GM19023 (cell line): Measurements from ENCODE around the gene SNRNP48.
A peak's percentile ranks its signal among the peaks of the same experiment; 100 is the strongest.

Experiments
- ATAC-seq: cut with Tn5 transposase; IDR thresholded peaks from one replicate; pipeline ENCODE4 v1.9.1; 2021; ENCODE audit warnings: mild to moderate bottlenecking, moderate library complexity; ENCODE audit not compliant: unreplicated experiment

Gene SNRNP48

DNA sequence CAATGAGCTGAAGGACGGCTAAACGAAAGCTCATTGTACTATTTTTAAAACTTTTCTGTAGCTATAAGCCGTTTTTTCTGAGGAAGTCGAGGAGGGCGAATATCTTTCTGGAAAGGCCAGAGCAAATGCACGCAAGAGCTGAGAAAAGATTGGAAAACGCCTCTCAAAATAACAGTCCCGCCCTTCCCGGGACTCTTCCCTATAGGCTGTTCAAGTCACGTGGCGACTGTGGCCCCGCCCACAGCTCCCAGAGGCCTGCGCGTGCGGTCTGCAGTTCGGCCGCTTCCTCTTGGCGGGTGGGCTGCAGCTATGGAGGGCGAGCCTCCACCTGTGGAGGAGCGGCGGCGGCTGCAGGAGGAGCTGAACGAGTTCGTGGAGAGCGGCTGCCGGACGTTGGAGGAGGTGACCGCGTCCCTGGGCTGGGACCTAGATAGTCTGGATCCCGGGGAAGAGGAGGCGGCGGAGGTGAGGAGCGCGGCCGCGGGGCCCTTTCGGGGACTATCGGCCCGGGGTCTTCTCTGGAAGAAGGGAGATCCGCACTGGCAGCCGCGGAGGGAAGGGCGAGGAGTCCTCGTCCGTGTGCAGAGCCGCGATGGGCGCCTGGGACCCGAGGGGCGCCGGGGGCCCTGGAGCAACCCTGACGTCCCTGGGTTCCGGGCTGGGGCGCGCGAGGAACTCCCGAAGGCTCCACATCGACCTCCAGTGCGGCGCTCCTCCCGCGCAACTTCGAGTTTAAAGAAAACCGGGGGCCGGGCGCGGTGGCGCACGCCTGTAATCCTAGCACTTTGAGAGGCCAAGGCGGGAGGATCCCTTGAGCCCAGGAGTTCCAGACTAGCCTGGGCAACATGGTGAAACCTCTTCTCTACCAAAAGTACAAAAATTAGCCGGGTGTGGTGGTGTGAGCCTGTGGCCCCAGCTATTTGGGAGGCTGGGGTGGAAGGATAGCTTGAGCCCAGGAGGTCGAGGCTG, at the start of gene SNRNP48:
SNRNP48 (plus strand) TSS at position 250 of the 969 bp plus-strand sequence; CDS start at position 310, 60 bp downstream.
- peak; percentile 99 for ATAC-seq

- ATAC-seq = no peak
These were observed 49.4 kb upstream of the SNRNP48 start for GRCh38 chr6:7540595-7540994.

- ATAC-seq = no peak
These were observed 48.6 kb upstream of the SNRNP48 start, which contains the start of gene DSP for GRCh38 chr6:7541175-7542064. DSP (plus strand) TSS chr6:7541671; CDS start chr6:7541916, 245 bp downstream.

DNA sequence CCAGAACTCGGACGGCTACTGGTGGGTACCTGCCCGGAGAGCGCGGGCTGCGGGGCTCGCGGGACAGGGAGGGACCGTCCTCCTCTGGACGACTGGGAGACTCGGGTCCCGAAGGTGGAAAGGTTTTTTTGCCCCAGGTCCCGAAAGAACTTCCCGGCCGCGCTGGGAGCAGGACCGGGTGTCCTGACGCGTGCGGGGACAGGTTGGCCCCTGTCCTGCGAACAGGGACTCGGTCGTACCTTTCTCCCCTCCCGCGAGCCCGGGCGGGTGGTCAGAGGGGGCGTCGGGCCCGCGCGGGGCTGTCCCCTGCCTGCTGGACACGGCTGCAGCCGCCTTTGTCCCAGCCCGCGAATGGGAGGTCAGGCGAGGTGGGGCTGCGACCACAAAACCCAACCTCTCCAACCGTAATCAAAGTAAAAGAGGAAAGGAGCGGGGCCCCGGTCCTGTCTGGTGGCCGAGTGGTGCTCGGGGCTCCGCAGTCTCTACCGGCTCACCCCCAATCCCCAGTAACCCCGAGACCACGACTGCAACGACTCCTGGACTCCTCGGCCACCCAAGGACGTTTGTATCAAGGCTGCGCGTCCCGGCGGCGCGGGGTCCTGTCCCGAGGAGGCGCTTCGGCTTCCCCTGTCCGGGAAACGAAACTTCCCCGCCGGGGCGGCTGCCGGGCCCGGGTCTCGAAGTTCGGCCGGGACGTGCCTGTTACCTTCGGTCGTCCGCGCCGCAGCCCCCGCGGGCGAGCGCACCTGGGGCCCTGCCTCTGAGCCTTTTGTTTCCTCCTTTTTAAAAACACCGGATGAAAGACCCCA, 47.7 kb upstream of the SNRNP48 start:
- no peak for ATAC-seq

DNA sequence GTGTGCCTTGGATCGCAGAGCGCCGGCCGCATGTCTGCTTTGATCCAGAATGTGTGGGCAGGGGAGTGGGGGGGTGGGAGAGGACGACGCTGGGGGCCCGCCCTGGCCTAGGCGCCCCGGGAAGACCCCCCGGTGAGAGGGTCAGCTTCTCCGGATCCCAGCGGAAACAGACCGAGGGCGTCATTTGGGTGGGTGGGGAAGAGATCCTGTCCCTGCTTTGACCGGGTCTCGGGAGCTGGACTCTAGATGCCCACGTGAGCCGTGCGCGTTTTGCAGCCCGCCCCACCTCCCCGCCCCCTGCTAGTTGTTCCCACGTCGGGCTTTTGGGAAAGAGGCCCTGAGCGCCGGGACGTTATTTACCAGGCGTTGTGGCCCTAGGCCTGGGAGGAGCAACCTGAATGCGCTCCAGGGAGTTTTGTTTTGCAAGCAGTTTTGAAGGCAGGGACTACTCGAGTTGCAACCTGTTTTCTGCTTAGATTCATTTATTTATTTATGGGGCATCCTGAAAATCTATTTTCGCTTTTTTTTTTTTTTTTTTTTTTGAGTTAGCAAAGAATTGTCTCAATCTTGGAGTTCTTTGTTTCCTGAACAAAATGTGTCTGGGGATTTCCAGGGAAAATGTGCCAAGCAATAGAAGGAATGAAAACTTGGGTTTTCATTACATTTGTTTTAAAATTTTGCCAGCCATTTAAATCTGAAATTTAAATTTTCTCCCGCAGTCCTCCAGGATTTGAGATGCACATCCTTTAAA, 46.9 kb upstream of the SNRNP48 start:
- no peak for ATAC-seq

DNA sequence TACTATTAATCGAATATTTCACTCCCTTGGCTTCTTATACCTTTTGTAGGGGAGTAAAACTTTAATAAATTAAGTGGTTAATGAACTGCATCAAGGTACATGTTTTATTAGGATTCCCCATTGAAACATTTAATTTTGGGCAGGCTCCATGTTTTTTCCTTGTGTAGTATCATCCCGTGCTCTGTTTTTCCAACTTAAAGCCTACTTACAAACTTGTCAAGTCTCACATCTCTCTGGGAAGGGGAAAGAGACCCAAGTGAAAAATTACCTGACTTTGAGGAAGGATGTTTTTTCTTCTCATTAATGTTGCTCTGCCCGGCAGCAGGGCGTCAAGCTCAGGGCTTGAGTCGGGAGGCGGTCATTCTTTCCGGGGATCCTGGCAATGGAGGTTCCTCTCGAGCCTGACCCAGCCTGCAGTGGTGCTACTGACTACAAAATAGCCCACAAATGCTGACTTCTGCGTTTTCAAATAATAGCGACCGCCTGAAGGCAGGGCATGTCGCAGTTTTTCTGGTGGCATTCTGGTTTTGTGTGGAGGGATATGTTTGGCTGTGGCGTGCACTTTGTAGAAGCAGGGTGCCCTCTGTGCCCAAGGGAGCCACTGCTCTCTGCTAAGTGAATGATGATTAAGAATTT, 46.1 kb upstream of the SNRNP48 start:
- no peak for ATAC-seq

- ATAC-seq = no peak
These were observed 45.4 kb upstream of the SNRNP48 start for GRCh38 chr6:7544597-7544996.

GRCh38 chr6:7545316-7546019, 44.5 kb upstream of the SNRNP48 start:
- ATAC-seq = no peak

GRCh38 chr6:7546020-7546369, 44.0 kb upstream of the SNRNP48 start:
- no peak for ATAC-seq

GRCh38 chr6:7546383-7546782, 43.6 kb upstream of the SNRNP48 start:
- ATAC-seq = no peak

GRCh38 chr6:7546896-7547295, 43.1 kb upstream of the SNRNP48 start:
- no peak for ATAC-seq

DNA sequence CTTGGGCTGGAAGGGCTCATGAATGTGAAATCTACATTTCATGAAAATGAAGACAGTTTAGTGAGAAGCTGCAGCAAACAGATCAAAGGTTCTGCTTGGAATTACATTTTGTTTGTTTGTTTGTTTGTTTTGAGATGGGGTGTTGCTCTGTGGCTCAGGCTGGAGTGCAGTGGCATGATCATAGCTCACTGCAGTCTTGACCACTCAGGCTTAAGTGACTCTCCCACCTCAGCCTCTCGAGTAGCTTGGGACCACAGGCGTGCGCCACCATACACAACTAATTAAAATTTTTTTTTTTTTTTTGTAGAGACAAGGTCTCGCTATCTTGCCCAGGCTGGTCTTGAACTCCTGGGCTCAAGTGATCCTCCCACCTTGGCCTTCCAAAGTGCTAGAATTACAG, 42.7 kb upstream of the SNRNP48 start:
- no peak for ATAC-seq

- no peak for ATAC-seq
These were observed 39.6 kb upstream of the SNRNP48 start for GRCh38 chr6:7550433-7550801.

DNA sequence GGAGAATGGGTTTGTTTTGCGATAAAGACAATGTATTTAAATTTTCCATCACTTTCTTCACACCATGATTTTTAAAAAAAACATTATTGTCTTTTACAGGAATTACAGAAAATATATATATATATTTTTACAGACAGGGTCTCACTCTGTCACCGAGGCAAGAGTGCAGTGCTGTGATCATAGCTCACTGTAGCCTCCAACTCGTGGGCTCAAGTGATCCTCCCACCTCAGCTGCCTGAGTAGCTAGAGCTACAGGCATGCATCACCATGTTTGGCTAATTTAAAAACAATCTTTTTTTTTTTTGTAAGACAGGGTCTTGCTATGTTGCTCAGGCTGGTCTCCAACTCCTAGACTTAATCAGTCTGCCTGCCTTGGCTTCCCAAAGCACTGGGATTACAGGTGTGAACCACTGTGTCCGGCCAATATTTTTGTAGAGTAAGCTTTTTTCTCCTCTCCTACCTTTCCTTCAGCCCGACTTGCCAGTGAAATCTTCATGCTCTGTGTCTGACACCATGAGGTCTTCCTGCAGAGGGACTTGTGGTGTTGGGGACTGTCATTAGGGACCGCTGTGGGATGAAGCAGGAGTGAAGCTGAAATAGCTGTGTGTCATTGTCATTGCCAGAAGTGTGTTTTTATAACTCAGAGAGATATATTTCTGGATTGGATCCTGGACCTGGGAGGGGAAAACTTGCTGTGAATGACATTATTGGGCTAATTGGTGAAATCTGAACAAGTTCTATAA, 35.3 kb upstream of the SNRNP48 start:
- ATAC-seq = no peak

DNA sequence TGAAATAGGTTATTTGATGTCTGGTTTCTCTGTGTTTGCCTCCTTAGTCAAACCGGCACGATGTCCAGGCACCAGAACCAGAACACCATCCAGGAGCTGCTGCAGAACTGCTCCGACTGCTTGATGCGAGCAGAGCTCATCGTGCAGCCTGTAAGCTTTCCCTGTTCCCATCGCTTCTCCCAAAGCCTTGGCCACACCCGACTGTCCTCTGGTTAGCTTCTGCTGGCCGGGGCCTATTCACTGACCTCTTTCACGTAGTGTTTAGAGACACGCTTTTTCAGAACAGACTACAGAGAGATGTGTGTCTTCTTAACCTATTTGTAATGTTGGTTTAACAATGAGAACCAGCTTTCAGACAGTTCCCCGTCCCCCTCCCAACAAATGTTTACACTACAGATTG, 34.3 kb upstream of the SNRNP48 start:
- ATAC-seq = no peak

DNA sequence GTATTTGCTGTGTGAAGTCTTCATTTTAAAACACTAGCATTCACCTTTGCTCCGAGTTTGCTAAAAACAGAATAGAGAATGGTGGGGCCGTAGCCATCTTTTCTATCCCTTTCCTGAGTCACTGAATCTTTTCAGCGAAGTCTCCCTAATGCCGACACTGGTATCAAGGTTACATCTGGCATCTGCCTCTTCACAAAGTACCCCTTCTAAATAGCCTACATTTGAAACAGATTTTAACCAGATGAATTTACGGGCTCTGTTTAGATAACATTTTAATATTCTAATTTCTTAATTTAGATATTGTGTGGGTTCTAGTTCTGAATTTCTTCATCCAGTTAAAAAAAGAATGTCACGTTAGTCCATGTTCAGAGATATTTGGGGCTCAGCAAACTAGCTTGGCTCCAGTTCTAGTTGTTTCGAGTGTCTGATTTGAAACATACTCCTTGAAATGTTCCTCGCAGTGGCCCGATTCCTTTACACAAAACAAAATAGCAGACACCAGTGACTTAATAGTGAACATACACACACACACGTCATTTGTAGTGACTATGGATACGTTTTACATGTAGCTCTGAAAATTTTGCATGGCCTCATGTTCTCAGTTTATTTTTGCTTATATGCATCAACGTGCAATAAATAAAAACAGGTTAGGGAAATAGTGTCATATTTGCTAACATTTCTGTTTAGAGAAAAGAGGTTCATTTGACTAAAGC, 33.4 kb upstream of the SNRNP48 start:
- ATAC-seq = no peak

- ATAC-seq = no peak
These were observed 32.3 kb upstream of the SNRNP48 start for GRCh38 chr6:7557652-7558051.

DNA sequence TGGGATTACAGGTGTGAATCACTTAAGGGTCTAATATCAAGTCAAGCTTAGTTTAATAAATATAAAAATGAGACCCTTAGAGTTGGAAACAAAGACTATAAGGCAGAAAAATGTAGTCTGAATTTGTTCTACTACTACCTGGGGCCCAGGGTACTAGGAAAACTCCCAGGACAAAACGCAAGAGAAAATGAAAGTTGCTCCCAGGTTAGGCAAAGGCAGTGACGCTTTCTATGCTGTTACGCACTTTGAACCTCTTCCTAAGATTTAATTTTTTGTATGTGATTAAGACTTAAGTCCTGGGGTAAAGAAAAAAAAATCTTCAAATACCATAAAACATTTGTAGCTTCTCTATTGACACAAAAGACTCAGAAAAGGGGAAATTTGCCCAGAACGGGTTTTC, 31.2 kb upstream of the SNRNP48 start:
- no peak for ATAC-seq
